ENCODE data around the gene RXRG. TPM values are rescaled to one million over a fixed set of nuclear protein-coding genes. Genes with fewer than 3 reads are reported as not detected.

The RXRG gene
- total and polyA plus RNA-seq, 5 experiments from 2014 or later = not detected

DNA sequence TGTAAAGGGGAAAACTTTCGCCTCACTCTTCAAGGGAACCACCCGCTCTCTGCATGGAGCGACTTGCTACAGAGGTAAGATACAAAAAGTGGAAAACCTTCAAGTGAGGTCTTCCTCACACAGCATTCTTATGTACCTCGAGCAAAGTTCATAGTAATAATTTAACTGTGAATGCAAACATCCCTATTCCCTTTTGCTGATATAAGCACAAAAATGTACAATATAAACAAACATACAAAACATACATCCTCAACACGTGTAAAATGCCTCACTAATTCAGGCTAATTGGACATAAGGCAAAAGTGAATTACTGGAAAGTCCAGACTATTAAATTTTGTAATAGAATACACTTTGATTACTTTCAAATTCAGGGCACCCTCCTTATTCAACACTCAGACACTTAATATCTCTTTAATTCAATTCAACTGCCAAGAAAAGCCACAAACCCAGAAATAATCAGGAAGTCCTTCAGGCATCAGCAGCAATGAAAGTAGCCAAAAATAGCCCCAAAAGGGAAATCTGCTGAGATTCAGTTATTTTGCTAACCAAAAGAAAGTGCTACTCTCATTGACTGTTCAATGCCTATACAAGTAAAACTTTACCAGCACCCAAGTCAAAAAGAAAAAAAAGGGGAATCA lies 73.2 kb downstream of the RXRG start:
- POLR2A ChIA-PET = no interaction called here
- ATAC-seq = no peak

DNA sequence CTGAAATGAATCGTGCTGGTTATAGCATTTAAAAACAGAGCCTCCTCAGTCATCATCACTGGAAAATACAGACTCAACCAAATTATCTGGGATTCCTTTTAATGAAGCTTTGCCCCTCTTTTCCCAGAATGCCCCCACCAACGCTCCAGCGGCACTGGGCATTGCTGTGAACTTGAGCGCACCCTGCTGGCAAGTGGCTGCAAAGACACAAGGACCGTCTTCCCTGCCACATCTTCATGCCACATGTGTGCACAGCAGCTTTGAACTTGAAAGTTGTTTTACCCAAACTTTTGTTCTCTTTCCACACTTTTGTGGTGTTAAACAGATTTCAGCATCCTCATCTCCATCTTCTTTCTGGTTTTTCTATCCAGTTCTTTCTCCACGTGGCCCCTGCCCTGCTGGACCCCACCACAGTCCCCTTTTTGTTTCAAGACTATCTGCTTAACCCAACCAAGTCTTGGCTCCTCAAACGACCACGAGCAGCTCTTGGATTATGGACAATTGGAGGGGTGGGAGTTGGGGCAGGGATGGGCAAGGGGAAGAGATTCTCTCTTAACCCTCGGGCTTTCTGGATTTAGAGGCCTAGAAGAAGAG lies 75.6 kb downstream of the RXRG start:
- no peaks in the 10 kb centered on the region for H3K36me3 Mint-ChIP-seq
- H3K27ac Mint-ChIP-seq = no peak overlapping the region
- POLR2A ChIA-PET = no interaction called here
- H3K27me3 Mint-ChIP-seq = peaks cover 45 to 81% (median 76%) of the 10 kb centered on the region in 5 donors
- ATAC-seq (no peak), DNase-seq (peak in 9 of 10 donors; percentile 8 to 48 (median 39))
- no peak overlapping the region for H3K4me3 Mint-ChIP-seq
- peaks cover 2 to 7% (median 5%) of the 10 kb centered on the region in 4 donors for H3K4me1 Mint-ChIP-seq
- no peaks in the 10 kb centered on the region for H3K9me3 Mint-ChIP-seq

More for the DNA sequence above, 73.2 kb downstream of the RXRG start:
- H3K4me3 Mint-ChIP-seq = no peak overlapping the region
- H3K27me3 Mint-ChIP-seq = peaks cover 50 to 84% (median 82%) of the 10 kb centered on the region in 5 donors
- peaks cover 10 to 18% (median 15%) of the 10 kb centered on the region in 4 donors for H3K4me1 Mint-ChIP-seq
- H3K27ac Mint-ChIP-seq = no peak overlapping the region
- DNase-seq = no peak
- H3K36me3 Mint-ChIP-seq = no peaks in the 10 kb centered on the region
- H3K9me3 Mint-ChIP-seq = peaks cover 0 to 3% (median 0%) of the 10 kb centered on the region in 9 donors

DNA sequence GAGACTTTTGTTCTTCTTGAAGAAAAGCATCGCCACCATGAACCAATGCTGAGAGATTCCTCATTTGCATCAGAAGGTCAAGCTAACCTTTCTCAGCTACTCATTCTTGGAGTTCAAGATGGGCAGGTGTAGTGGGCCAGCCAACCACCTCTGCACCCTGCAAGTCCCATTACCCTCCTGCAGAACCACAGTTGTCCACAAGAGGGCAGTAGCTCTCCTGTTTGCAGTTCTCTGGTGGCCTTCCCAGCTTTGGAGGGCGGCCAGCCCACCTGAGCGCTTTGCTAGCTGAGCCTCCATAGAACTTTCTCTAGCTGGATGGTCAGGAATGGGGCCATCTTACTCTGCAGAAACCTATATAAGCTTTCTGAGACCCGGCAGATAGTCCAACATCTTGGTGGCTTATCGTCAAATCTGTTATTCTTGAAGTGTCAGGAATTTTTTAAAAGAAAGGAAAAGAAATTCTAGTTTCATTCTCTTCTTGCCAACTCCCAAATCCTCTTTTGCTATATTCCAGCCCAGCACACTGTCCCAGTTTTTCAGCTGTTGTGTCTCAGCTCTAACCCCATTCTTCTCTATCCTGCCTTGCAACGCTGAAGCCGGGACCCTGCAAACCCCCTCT lies 77.4 kb downstream of the RXRG start:
- Mint-ChIP-seq H3K4me1 (peaks cover 2 to 7% (median 5%) of the 10 kb centered on the region in 4 donors), H3K27me3 (peaks cover 38 to 77% (median 69%) of the 10 kb centered on the region in 5 donors), H3K4me3 (peak overlapping the region in 1 of 10 donors; percentile 11), H3K36me3 (no peaks in the 10 kb centered on the region), H3K27ac (peak overlapping the region in 1 of 10 donors; percentile 10), H3K9me3 (no peaks in the 10 kb centered on the region)
- DNase-seq (peak; percentile 47 to 84 (median 71)), ATAC-seq (peak; percentile 71 to 80)
- POLR2A ChIA-PET = no interaction called here

DNA sequence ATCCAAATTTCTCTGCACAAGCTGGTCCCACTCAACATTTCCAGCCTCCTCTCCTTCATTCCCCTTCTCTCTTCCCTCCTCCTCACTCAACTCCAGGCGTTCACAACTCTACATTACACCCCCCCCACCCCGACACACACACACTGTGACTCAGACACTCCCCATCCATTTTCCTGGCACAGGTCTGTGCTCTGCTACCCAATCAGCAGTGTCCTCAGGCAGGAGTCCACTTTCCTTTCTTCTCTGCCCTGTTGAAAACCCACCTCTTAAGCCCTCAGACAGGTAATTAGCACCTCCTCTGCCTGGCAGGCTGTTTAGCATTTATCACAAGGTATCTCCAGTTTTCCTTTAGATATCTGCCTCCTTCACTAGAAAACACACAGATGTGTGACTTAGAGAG lies 79.6 kb downstream of the RXRG start:
- ATAC-seq (no peak), DNase-seq (no peak)
- POLR2A ChIA-PET = interaction anchor here (0.6 kb wide), 1 partner anchor 84 kb away, joined by 3 read pairs; no protein-coding TSS in a partner anchor
- peaks cover 34 to 74% (median 62%) of the 10 kb centered on the region in 5 donors for H3K27me3 Mint-ChIP-seq
- peaks cover 0 to 6% (median 2%) of the 10 kb centered on the region in 4 donors for H3K4me1 Mint-ChIP-seq
- H3K27ac Mint-ChIP-seq = no peak overlapping the region
- no peaks in the 10 kb centered on the region for H3K36me3 Mint-ChIP-seq
- no peak overlapping the region for H3K4me3 Mint-ChIP-seq
- no peaks in the 10 kb centered on the region for H3K9me3 Mint-ChIP-seq

DNA sequence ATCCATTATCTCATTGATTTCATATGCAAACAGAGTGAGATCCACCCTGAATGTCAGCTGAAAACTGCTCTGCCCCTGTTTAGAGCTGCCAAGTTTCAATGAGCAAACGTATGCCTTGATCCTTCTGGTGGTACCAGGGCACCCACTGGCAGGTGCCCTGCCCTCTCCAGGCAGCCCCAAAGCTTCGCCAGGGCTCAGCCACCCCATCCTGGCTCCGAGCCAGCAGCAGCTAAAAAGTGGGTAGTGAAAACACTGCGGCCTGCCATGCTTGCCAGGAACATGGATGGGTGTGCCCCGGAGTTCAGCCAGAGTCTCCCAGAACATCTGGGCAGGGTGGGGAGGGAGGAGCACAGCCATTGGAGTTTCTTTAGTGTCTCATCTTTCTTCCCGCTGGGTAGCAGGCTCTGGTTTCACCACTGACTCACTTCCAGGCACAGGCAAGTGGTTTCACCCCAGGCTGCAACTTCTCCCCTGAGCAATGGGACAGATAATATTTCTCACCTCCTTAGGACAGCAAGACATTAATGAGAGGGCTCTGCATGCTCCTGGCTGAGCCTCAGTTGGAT lies 80.3 kb downstream of the RXRG start:
- Mint-ChIP-seq H3K36me3 (no peaks in the 10 kb centered on the region), H3K27me3 (peaks cover 36 to 74% (median 63%) of the 10 kb centered on the region in 5 donors), H3K4me1 (peaks cover 0 to 6% (median 2%) of the 10 kb centered on the region in 4 donors), H3K4me3 (no peak overlapping the region), H3K27ac (no peak overlapping the region), H3K9me3 (no peaks in the 10 kb centered on the region)
- POLR2A ChIA-PET = interaction anchor here (0.6 kb wide), 1 partner anchor 85 kb away, joined by 3 read pairs; no protein-coding TSS in a partner anchor
- no peak for DNase-seq
- ATAC-seq = no peak

DNA sequence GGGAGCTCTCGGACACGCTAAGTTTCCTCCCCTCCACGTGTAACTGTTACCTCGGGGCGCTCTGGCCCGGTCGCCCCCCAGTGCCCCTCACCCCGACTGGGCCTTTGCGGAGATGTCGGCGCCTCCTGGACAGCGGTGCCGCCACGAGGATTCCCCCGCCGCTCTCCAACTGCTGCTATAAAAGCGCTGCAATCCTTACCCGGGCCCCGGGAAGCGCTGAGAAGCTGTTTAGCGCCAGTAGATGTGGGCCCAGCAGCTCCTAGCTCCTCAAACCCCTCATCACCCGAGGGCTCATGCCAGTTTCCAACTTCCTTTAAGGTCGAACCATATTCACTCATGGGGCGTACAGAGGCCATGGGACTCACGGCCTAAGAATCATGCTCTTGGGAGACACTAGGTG lies 88.0 kb downstream of the RXRG start:
- H3K27ac Mint-ChIP-seq = no peak overlapping the region
- no peak for ATAC-seq
- H3K27me3 Mint-ChIP-seq = peaks cover 39 to 91% (median 64%) of the 10 kb centered on the region in 5 donors
- no peaks in the 10 kb centered on the region for H3K9me3 Mint-ChIP-seq
- no peaks in the 10 kb centered on the region for H3K36me3 Mint-ChIP-seq
- peak overlapping the region in 1 of 10 donors; percentile 21 for H3K4me3 Mint-ChIP-seq
- POLR2A ChIA-PET = no interaction called here
- DNase-seq = no peak
- H3K4me1 Mint-ChIP-seq = peaks cover 2 to 22% (median 12%) of the 10 kb centered on the region in 4 donors

DNA sequence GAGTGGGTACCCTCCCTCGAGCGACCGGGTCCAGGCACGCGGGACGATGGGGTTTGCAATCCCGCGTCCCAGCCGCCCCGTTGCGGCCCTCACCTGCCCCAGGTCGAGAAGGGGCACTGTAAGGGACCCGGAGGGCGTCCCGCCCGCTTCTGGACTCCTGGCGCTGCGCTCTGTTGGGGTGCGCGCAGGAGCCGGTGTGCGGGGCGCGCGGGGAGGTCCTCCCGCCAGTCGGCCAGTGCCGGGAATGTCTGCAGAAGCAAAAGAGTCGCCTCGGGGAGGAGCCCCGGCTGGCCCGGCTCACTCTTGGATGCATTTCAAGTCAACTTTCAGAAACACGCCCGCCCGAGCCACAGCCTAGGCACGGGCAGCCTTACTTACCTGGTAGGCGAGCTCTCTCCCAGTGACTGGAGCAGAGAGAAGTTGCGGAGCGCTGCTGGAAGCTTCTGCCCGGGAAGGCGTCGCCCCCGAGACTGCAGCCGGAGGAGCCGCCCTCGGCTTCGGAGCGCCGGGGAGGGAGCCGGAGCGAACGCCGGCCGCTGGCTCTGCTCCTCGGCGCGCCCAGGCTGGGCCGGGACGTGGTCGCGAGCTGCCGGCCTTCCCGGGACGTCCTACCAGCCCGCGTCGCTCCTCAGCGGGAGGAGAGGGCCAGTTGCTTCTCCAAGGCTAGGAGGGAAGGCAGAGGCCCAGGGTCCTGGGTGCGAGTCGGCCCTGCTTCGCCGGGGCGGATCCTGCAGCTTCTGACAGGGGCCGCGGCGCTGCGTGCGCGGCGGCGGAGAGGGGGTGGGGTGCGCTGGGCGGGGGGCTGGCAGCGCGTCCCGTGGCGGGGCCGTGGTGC lies 88.7 kb downstream of the RXRG start, which contains the start of gene LMX1A:
TSS of gene LMX1A (minus strand) at position 739 of the 835 bp plus-strand sequence. CDS start 1,156 bp downstream, outside the sequence.
- no peak for DNase-seq

DNA sequence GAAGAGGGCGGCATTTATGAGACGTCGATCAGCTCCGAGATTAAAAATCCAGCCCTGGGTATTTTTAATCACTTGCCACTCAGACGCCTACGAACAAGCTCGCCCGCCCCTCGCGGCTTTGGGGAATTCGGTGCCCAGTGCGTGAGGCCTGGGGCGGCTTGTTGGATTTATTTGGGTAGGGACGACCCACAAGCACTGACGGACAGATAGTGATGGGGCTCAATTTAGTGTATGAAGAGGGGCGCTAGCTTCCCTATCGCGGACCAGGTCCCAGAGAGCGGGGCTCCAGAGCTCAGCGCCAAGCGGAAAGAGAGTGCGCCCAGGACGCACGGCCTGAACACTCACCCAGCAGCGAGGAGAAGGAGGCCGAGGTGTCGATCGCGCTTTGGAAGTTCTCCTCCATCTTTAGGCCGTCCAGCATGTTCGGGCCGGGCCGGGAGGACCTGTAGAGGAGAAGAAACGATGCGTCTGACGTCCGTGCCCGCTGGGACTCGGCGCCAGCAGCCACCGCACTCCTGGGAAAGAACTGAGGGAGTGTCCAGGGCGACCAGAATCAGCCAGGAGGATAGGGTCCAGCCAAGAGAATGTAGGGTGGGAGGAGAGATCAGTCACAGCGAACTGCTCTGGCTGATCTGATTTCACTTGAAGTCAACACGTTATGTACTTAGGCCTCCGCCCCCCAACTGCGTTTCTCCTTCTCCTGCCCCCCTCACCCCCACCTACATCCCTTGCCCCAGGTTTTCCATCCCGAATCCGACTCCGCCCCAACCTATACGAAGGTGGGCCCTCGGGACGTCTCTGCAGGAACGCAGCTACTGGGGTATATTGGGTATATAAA lies 89.6 kb downstream of the RXRG start:
- Mint-ChIP-seq H3K9me3 (no peaks in the 10 kb centered on the region), H3K4me3 (peak overlapping the region in 3 of 10 donors; percentile 22 to 48 (median 30)), H3K27ac (no peak overlapping the region), H3K4me1 (peaks cover 2 to 27% (median 13%) of the 10 kb centered on the region in 4 donors), H3K27me3 (peaks cover 36 to 90% (median 67%) of the 10 kb centered on the region in 5 donors), H3K36me3 (no peaks in the 10 kb centered on the region)
- ATAC-seq (no peak), DNase-seq (no peak)
- POLR2A ChIA-PET = no interaction called here

More for the DNA sequence above, 88.7 kb downstream of the RXRG start, which contains the start of gene LMX1A:
- Mint-ChIP-seq H3K9me3 (no peaks in the 10 kb centered on the region), H3K36me3 (no peaks in the 10 kb centered on the region), H3K4me3 (peak within 1 kb of the TSS in 1 of 10 donors; percentile 21), H3K4me1 (peaks cover 2 to 27% (median 13%) of the 10 kb centered on the region in 4 donors), H3K27me3 (peaks cover 41 to 93% (median 65%) of the 10 kb centered on the region in 5 donors), H3K27ac (no peak within 1 kb of the TSS)
- no peak for ATAC-seq
- POLR2A ChIA-PET = no interaction called here

DNA sequence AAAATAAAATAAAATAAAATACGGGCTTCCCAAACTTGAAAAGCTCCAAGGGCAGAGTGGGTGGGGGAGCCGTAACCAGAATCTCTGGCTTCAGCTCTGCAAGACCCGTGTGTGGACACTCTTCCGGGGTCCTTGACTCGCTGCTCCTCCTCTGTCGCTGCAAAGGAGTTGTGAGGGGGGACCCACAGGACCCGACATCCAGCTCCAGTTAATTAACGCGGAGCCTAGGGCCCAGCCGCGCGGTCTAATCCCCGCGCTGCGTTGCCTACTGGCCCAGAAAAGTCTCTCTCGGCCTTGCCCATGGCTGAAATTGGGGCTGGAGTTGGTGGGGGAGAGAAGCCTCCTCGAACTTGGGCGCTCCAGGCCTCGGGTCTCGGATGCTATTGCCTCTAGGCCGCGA lies 90.2 kb downstream of the RXRG start:
- POLR2A ChIA-PET = no interaction called here
- peaks cover 32 to 88% (median 67%) of the 10 kb centered on the region in 5 donors for H3K27me3 Mint-ChIP-seq
- H3K4me1 Mint-ChIP-seq = peaks cover 2 to 27% (median 13%) of the 10 kb centered on the region in 4 donors
- ATAC-seq (no peak), DNase-seq (no peak)
- H3K27ac Mint-ChIP-seq = no peak overlapping the region
- peak overlapping the region in 1 of 10 donors; percentile 48 for H3K4me3 Mint-ChIP-seq
- H3K36me3 Mint-ChIP-seq = no peaks in the 10 kb centered on the region
- H3K9me3 Mint-ChIP-seq = no peaks in the 10 kb centered on the region

DNA sequence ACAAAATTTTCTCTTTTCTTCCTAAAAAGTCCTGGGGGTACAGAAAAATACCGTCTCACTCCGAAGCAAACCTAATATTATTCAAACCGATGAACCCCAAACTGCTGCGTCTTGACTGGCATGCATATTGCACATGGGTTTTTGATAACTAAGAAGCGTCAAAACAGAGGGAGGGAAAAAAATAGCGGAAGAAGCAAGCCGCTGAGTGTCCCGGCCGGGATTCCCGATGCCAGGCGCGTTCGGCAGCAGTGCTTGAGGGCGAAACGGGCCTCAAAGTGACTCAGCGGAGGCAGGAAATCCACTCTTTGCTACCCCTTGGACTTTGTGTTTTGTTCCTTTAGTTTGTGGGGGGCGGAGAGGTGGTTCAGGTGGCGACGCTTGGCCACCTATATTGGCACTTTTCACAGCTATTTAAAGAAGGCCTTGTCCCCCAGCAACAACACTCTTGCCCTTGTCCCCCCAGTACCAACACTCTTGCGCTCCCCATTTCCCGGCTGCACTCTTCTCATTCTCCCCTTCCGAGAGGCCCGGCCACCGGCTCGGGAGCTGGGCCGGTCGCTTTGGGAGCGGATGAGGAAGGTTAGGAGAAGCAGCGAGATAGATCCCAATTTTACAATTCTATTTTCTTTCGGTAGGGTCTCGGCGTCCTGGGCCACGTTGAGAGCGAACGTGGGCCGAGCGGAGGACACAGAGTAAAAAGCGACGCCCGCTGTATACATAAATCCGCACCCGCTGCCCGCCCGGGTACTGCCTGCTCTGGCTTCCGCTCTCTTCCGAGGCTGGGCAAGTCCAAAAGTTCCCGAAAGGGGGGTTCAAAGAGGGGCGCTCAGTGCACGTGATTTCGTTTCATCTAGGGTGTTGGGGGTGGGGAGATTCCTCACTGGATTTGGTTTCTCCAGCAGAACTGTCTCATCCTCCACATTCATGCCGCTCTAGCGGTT lies 90.9 kb downstream of the RXRG start:
- DNase-seq (no peak), ATAC-seq (no peak)
- no peaks in the 10 kb centered on the region for H3K36me3 Mint-ChIP-seq
- POLR2A ChIA-PET = no interaction called here
- peaks cover 2 to 27% (median 13%) of the 10 kb centered on the region in 4 donors for H3K4me1 Mint-ChIP-seq
- peak overlapping the region in 3 of 10 donors; percentile 13 to 38 (median 25) for H3K4me3 Mint-ChIP-seq
- peaks cover 34 to 88% (median 70%) of the 10 kb centered on the region in 5 donors for H3K27me3 Mint-ChIP-seq
- H3K9me3 Mint-ChIP-seq = no peaks in the 10 kb centered on the region
- peak overlapping the region in 1 of 10 donors; percentile 41 for H3K27ac Mint-ChIP-seq

All from naive thymus-derived CD8-positive, alpha-beta T cell (primary cell).